MCF 10A (cell line): Measurements from ENCODE around the gene ORAI2. TPM values are rescaled to one million over a fixed set of nuclear protein-coding genes. Genes with fewer than 3 reads are reported as not detected.
"Not testable (repeated sequence)": the region's sequence is repeated elsewhere in the genome, so short reads cannot be mapped to it uniquely, and the experiment has no call there.

Source experiments
- BruUV-seq: library from RNA; stranded (reverse); fragments of 400-500 nt; replicated peaks from 2 replicates; lab custom pipeline; 2021; lab: Mats Ljungman, UMichigan
- CTCF ChIA-PET: fragments of 300-600 bp; sonication (Branson Sonifier 250); formaldehyde crosslinking; extraction: SDS; loops from one replicate; lab custom pipeline; 2021; ENCODE audit warnings: antibody characterized with exemption, inconsistent platforms; lab: Yijun Ruan, JAX
- POLR2A ChIA-PET: fragments of 300-600, 350-650 bp; sonication (Branson Sonifier 250); formaldehyde crosslinking; extraction: SDS; loops from one replicate; lab custom pipeline; 2020; ENCODE audit warnings: antibody characterized with exemption, inconsistent platforms; lab: Yijun Ruan, JAX
- DNase-seq: peaks from one replicate; pipeline ENCODE4 v3.0.0-alpha.2; 2018; ENCODE audit not compliant: unreplicated experiment
- H3K27ac Mint-ChIP-seq: one replicate; pipeline ENCODE4 v1.8.0; 2022; ENCODE audit warnings: mild to moderate bottlenecking, low read depth, mixed read lengths; ENCODE audit not compliant: unreplicated experiment
- H3K27me3 Mint-ChIP-seq: one replicate; pipeline ENCODE4 v1.8.0; 2022; ENCODE audit warnings: mixed read lengths; ENCODE audit not compliant: insufficient read depth, unreplicated experiment
- H3K36me3 Mint-ChIP-seq: one replicate; pipeline ENCODE4 v1.8.0; 2022; ENCODE audit warnings: mild to moderate bottlenecking, moderate library complexity, mixed read lengths; ENCODE audit not compliant: insufficient read depth, unreplicated experiment
- H3K4me1 Mint-ChIP-seq: one replicate; pipeline ENCODE4 v1.8.0; 2022; ENCODE audit warnings: mixed read lengths; ENCODE audit not compliant: insufficient read depth, unreplicated experiment
- H3K4me3 Mint-ChIP-seq: one replicate; pipeline ENCODE4 v1.8.0; 2022; ENCODE audit warnings: mild to moderate bottlenecking, moderate library complexity, mixed read lengths; ENCODE audit not compliant: unreplicated experiment
- H3K9me3 Mint-ChIP-seq: one replicate; pipeline ENCODE4 v1.8.0; 2022; ENCODE audit warnings: mixed read lengths; ENCODE audit not compliant: unreplicated experiment
- intact Hi-C: fragments of 100-400 bp; cut with micrococcal nuclease; formaldehyde crosslinking; loops from 2 replicates; pipeline ENCODE4 v1.14.1; 2022
- total RNA-seq: library from RNA; stranded (reverse); gene quantifications from 2 replicates; pipeline ENCODE4 v1.2.3, GENCODE V29; 2022
- TF ChIP-seq, protein P1 (sequence below): fragments of 200-600 bp; IDR thresholded peaks from one replicate; pipeline ENCODE4 v1.8.0; 2022; ENCODE audit warnings: antibody characterized with exemption, mild to moderate bottlenecking; ENCODE audit not compliant: unreplicated experiment

Gene ORAI2
- total RNA-seq, 1 experiment from 2014 or later, result 9.1 TPM

DNA sequence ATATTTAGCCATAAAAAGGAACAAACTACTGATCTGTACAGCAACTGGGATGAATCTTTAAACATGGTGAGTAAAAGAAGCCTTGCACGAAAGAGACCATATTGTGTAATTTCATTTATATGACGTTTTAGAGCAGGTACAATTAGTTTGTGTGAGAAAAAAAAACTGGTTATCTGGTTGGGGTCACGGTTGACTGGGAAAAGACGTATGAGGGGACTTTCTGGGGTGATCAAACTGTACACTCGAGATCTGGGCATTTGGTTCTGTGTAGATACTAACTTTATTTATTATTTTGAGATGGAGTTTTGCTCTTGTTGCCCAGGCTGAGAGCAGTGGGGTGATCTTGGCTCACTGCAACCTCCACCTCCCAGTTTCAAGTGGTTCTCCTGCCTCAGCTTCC lies 33.0 kb upstream of the ORAI2 start:
- H3K27ac Mint-ChIP-seq, result no peak overlapping the region
- H3K27me3 Mint-ChIP-seq, result no peaks in the 10 kb centered on the region
- H3K4me3 Mint-ChIP-seq, result no peak overlapping the region
- H3K4me1 Mint-ChIP-seq, result peaks cover 9% of the 10 kb centered on the region
- ChIA-PET POLR2A (interaction anchor here (0.6 kb wide), 1 partner anchor 11 kb away, joined by 3 read pairs; no protein-coding TSS in a partner anchor), CTCF (interaction anchor here (0.9 kb wide), 1 partner anchor 64 kb away, joined by 3 read pairs; no protein-coding TSS in a partner anchor)
- no TSS peak for BruUV-seq
- no peak for DNase-seq
- no peaks in the 10 kb centered on the region for H3K9me3 Mint-ChIP-seq
- TF ChIP-seq, protein P1, sequence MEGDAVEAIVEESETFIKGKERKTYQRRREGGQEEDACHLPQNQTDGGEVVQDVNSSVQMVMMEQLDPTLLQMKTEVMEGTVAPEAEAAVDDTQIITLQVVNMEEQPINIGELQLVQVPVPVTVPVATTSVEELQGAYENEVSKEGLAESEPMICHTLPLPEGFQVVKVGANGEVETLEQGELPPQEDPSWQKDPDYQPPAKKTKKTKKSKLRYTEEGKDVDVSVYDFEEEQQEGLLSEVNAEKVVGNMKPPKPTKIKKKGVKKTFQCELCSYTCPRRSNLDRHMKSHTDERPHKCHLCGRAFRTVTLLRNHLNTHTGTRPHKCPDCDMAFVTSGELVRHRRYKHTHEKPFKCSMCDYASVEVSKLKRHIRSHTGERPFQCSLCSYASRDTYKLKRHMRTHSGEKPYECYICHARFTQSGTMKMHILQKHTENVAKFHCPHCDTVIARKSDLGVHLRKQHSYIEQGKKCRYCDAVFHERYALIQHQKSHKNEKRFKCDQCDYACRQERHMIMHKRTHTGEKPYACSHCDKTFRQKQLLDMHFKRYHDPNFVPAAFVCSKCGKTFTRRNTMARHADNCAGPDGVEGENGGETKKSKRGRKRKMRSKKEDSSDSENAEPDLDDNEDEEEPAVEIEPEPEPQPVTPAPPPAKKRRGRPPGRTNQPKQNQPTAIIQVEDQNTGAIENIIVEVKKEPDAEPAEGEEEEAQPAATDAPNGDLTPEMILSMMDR, result no peak
- intact Hi-C loops, result no loop called here
- peaks cover 93% of the 10 kb centered on the region for H3K36me3 Mint-ChIP-seq

DNA sequence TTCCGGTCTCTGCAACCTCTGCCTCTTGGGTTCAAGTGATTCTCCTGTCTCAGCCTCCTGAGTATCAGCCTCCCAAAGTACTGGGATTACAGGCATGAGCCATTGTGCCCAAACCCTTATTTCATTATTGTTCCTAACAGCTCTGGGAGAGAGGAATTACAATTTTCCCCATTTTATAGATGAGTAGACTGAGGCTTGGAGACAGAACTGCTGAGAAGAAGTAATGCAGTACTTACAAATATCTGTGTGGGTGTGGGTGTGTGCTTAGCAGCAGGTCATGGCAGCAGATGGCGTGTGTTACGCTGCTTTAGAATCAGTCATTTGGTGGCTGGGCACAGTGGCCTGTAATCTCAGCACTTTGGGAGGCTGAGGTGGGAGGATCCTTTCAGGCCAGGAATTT lies 29.8 kb upstream of the ORAI2 start:
- POLR2A ChIA-PET, result interaction anchor here (0.5 to 0.6 kb wide), 2 partner anchors 18 to 110 kb away, joined by 3 read pairs; no protein-coding TSS in a partner anchor
- CTCF ChIA-PET, result interaction anchor here (0.7 to 1.3 kb wide), 4 partner anchors 12 to 128 kb away, joined by 3 to 6 read pairs (median 4); no protein-coding TSS in a partner anchor
- no TSS peak for BruUV-seq
- Mint-ChIP-seq H3K36me3 (peaks cover 99% of the 10 kb centered on the region), H3K27me3 (no peaks in the 10 kb centered on the region), H3K27ac (no peak overlapping the region), H3K9me3 (no peaks in the 10 kb centered on the region), H3K4me3 (no peak overlapping the region), H3K4me1 (no peaks in the 10 kb centered on the region)
- TF ChIP-seq, protein P1, result no peak
- intact Hi-C loops, result no loop called here
- DNase-seq, result no peak

DNA sequence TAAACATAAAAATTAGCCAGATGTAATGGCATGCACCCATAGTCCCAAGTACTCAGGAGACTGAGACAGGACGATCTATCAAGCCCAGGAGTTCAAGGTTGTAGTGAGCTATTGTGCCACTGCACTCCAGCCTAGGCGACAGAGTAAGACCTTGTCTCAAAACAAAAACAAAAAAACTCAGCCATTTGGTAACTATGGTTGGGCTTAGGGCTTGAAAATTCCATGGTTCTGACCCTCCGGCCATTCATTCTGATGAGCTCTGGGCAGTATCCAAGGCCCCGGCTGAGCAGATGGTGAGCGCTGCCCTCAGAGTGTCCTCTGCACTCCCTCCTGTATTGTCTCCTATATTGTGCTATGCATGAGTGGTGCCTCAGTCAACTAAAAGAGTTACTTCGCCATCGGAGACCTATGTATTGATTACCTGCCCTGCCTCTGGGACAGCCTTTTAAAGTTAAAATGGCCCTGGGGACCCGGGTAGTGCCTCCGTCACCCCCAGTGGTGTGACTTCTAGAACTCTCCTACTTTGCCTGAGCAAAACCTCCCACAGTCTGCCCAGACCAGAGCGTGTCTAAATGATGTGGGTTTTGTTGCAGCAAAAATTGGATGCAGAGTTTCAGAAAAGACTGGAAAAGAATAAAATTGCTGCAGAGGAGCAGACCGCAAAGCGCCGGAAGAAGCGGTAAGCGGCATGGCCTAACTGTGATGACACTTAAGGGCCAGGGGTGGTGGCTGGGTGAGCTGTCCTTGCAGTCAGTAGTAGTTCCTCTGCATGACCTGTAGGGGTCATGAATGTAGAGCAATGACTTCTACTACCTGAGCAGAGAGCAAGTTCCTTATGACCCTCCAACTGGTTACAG lies 29.1 kb upstream of the ORAI2 start:
- no peaks in the 10 kb centered on the region for H3K27me3 Mint-ChIP-seq
- peak; percentile 56 for DNase-seq
- H3K4me1 Mint-ChIP-seq, result no peaks in the 10 kb centered on the region
- H3K4me3 Mint-ChIP-seq, result no peak overlapping the region
- ChIA-PET CTCF (interaction anchor here (0.5 to 1.6 kb wide), 18 partner anchors 9 to 1766 kb away, joined by 3 to 6 read pairs (median 3); no protein-coding TSS in a partner anchor), POLR2A (interaction anchor here (0.5 to 0.6 kb wide), 2 partner anchors 18 to 111 kb away, joined by 3 read pairs; no protein-coding TSS in a partner anchor)
- intact Hi-C loops, result no loop called here
- no TSS peak for BruUV-seq
- TF ChIP-seq, protein P1, result peak; percentile 72
- no peak overlapping the region for H3K27ac Mint-ChIP-seq
- peaks cover 99% of the 10 kb centered on the region for H3K36me3 Mint-ChIP-seq
- H3K9me3 Mint-ChIP-seq, result no peaks in the 10 kb centered on the region

DNA sequence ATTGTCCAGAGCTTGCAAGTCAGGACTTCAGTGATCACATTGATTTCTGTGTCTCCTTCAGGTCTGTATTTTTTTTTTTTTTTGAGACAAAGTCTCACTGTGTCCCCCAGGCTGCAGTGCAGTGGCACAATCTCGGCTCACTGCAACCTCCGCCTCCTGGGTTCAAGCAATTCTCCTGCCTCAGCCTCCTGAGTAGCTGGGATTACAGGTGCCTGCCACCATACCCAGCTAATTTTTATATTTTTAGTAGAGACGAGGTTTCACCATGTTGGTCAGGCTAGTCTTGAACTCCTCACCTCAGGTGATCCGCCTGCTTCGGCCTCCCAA lies 28.6 kb upstream of the ORAI2 start:
- H3K9me3 Mint-ChIP-seq, H3K4me3 Mint-ChIP-seq, H3K27ac Mint-ChIP-seq, H3K27me3 Mint-ChIP-seq, BruUV-seq, POLR2A ChIA-PET, intact Hi-C loops, DNase-seq, H3K4me1 Mint-ChIP-seq: not testable (repeated sequence)
- CTCF ChIA-PET, result interaction anchor here (0.5 to 1.6 kb wide), 13 partner anchors 8 to 366 kb away, joined by 3 to 5 read pairs (median 3); no protein-coding TSS in a partner anchor
- peaks cover 99% of the 10 kb centered on the region for H3K36me3 Mint-ChIP-seq
